ENCODE results near the gene GFRA1.
"Not testable (repeated sequence)": the region's sequence is repeated elsewhere in the genome, so short reads cannot be mapped to it uniquely, and the experiment has no call there.

The GFRA1 gene

DNA sequence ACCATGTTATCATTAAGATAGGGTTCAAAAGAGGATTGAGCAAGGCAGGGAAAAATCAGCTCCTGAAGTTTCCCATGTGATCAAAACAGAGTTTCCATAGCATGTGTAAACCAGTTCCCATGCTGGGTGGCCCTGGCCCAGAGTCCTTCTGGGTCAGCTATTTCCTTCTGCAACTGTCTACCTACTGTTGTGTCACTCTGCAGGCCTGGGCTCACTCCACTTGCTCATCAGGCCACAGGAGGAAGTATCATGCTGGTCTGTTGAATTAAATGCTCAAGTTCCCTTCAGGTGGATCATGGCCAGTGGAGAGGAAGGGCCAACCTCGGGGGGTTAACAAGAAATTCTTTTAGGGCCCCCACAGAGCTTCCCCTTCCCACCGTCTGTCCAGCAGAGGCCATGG is 104.7 kb downstream of the GFRA1 start:
- no peak for DNase-seq (ENCODE audit: low read depth, low spot score)

DNA sequence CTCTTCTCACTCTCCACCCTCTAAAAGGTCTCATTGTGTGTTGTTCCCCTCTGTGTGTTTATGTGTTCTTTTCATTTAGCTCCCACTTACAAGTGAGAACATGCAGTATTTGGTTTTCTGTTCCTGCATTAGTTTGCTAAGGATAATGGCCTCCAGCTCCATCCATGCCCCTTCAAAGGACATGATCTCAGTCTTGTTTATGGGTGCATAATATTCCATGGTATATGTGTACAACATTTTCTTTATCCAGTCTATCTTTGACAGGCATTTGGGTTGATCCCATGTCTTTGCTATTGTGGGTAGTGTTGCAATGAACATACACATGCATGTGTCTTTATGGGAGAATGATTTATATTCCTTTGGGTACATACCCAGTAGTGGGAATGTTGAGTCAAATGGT is 107.1 kb downstream of the GFRA1 start:
- DNase-seq (ENCODE audit: low read depth, low spot score); H3K27ac ChIP-seq: not testable (repeated sequence)

More for the DNA sequence above, 104.7 kb downstream of the GFRA1 start:
- H3K27ac ChIP-seq, result no peak overlapping the region

DNA sequence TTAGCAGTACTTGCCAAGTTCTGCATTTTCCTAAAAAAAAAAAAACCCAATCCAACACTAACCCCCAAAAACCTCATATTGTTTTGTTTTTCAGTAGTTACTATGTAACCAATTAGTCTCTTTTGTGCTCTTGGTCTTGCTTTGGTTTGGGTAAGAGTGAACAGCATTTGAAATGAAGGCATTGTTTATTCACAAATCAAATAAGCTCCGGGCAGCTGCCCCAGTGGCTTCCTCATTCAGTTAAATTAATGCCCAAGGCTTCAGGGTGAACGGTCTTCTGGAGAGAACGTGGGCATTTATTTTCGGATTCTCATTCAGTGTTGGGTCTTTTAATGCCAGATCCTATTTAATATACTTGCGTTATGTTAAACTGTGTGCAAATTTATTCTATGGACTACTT is 108.7 kb downstream of the GFRA1 start:
- H3K27ac ChIP-seq, result no peak overlapping the region
- no peak for DNase-seq (ENCODE audit: low read depth, low spot score)

DNA sequence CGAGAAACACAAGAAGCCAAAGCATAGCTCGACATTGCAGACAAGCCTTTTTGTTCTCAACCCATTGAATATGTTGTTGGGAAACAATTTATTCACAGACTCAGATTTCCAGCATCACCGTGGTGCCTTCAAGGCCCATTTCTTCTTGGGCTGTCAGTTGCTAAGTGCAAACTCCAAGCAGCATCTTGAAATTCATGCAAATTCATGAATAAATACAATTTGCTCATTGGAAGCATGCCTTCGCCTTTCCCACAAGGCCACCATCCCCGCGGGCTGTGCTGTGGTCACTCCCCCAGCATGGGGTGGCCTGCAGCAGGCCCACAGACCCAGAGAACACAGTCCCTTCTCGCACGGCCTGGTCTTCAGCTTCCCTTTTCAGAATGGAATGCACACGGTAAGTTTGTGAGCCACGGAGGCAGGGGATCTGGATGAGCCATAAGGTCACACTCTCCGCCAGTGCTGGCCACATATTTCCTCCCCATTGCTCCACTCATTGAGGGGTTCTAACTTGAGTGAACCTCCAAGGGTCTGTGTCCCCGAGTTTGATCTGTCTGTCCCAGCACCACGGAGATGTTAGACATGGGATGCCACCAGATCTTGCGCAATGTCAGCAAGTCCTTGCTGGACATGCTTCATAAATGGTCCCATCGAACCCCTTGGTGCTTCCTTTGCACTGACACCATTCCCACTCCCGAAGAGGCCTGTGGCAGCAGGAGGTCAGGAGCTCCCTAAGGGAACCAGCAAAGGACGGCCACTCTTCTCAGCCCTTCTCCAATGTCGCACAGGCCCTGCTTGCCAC is 109.5 kb downstream of the GFRA1 start:
- no peak overlapping the region for H3K27ac ChIP-seq
- DNase-seq (ENCODE audit: low read depth, low spot score), result no peak

DNA sequence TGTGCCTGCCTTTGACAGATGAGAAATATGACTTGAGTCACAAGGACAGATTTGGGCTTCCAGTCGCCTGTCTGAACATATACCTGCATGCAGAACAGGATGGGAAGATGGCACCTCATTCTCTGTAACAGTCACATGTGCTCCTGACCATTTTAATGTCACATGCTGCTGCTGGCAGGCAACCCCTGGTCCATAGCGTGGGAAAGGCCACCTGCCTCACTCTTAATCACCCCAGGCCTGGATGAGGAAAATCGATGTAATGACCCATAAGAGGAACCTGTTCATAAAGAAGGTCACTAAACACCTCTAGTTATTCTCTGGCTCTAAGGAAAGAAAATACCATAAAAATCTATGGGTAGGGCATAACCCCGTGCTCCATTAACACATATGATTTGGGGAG is 110.2 kb downstream of the GFRA1 start:
- no peak for DNase-seq (ENCODE audit: low read depth, low spot score)
- H3K27ac ChIP-seq, result no peak overlapping the region

DNA sequence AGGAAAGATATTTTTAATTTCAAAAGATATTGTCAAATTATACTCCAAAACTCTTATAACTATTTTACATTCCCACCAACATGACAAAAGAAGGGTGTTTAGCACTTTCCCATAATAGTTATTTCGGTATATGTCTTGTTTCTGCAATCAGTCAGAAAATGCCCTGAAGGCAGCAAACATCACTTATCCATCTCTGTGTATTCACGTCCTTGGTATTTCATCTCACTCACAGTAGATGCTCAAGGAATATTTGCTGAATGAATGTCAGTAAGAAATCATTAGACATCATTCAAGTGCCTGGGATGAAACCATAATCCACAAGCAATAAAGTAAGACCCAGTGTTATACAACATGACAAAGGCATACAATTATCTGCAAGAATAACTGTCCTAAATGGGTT is 112.7 kb downstream of the GFRA1 start:
- DNase-seq (ENCODE audit: low read depth, low spot score), result no peak
- H3K27ac ChIP-seq, result no peak overlapping the region

DNA sequence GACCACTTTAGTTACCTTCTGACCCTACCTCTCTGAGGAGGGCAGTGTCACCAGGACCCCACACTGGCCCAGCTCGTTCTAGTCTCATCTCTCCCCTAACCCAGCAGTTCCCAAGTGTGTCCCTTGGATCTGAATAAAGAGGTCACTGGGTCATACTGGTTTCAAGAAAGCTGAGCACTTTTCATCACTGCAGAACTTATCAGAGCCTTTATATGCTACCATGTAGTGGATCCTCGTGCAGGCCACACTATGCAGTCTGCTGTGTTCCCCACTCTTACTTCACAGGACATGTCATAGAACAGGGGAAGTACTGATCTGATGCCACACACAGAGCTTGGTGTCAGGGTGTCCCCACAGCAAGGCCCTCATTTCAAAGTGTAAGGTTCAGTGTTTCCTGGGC is 113.8 kb downstream of the GFRA1 start:
- H3K27ac ChIP-seq, result no peak overlapping the region
- DNase-seq (ENCODE audit: low read depth, low spot score), result no peak

DNA sequence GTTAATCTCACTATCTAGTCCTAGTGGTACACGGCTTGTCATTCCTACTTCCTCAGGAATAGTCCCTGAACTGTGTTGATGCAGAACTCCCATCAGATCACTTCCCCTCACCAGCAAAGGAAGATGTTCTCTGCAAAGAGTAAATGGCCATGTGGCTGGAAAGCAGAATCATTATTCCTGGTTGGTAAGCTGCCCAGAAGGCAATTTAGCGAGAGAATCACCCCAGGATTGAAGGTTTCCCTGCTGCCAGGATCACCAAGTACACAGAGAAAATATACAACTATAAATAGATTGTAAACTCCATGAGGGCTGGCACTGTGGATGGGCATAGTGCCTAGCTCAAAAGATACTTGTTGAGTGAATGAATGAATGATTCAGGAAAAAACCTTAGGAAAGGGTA is 115.0 kb downstream of the GFRA1 start:
- no peak overlapping the region for H3K27ac ChIP-seq
- no peak for DNase-seq (ENCODE audit: low read depth, low spot score)

DNA sequence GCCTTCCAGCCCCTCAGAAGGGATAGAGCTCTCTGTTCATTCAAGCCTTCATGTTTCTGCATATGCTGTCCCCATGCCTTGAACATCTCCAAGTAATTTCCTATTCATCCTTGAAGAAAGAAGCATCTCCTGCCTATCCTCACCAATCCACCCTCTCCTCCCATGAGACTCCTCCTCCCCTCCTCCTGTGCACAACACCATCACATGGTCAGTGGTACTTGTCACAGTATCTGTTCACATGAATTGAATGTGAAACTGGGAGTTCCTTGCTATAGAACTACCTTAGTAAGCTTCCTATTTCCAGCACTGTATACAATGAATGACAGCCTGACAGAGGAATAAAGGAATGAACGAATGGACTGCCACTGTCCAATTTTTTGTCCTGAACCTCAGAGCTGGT is 115.5 kb downstream of the GFRA1 start:
- no peak for DNase-seq (ENCODE audit: low read depth, low spot score)
- H3K27ac ChIP-seq, result no peak overlapping the region

DNA sequence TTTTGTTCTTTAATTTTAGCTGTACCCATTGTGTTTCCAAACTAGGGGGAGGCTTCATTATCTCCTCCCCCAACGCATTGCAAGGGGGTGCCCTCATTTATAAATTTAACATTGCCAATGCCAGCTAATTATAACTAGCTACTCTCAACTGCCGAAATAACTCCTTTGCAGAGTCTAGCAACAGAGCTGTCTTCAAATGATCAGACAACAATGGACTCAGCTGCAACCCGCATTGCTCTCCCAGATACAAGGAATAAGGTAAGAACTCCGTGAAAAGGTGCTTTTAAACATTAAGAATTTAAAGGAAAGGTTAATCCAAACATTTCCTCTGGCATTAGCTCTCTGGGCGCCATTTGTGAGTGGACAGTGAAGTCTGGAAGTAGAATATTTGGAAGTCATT is 116.2 kb downstream of the GFRA1 start:
- no peak for DNase-seq (ENCODE audit: low read depth, low spot score)
- H3K27ac ChIP-seq, result no peak overlapping the region

DNA sequence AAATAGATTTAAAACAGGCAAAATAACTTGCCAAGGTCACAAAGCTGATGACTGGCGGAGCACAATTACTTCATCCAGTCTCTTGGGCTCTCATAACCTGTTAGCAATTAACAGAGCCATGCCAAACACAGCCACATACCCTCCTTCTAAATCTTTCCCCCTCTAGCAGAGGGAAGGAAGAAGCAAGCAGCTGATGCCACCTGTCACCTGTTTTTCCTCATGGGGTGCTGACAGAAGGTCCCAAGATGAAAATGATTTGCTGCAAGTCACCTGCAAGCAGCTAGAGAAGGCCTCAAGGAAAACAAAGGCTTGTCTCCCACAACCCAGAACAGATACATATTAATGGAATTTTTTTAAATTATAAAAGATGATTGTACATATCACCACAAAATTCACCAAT is 117.8 kb downstream of the GFRA1 start:
- H3K27ac ChIP-seq, result no peak overlapping the region
- no peak for DNase-seq (ENCODE audit: low read depth, low spot score)

DNA sequence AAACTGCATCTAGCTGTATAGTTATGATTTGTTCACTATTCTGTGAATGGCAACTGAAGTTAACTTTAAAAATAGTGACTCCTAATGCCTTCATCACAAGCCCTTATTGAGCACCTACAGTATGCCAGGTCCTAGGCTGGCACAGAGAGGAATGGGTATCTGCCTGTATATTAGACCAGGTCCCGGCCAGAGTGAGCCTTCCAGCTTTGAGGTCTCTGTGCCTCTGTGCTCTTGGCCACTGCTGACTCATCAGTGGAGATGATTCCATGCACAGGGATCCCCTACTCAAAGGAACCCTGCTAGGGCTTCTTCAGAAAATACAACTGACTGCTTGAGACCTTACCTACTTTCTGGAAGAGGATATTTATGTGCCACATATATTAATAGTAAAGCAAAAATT is 118.4 kb downstream of the GFRA1 start:
- no peak for DNase-seq (ENCODE audit: low read depth, low spot score)
- no peak overlapping the region for H3K27ac ChIP-seq

DNA sequence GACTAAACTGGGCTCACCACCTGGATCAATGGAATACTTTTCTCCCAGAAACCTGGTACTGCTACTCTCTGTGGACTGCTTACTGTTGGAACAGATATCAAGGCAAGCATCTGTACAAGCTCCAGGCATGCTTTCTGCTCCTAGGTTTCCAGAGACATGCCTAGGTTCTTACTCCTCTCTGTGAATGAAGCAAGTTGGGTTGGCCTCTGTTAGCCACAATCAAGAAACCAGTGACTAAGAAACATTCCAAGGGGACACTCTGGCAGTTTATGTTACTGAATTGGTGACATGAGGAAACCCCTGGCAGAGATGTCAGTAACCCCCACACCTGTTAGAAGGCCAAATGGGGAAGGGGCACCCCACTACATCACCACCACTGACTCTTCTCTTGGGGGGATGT is 121.9 kb downstream of the GFRA1 start:
- no peak overlapping the region for H3K27ac ChIP-seq
- DNase-seq (ENCODE audit: low read depth, low spot score), result no peak

DNA sequence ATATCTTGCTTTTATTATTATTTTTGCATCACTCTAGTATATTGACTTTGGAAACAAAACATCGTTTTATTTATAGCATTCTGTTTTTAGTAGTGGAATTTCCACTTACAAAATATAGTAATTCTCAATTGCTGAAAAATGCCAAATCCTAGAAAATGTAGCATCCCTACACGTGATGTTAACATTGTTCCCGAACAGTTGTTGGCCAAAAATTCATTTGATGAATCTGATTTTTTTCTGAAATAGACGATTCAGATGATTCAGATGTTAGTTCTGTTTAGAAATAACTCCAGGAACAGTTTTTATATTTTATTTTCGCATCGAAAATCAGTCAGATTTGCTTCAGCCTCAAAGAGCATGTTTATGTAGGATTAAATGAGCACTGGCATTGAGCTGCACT is 122.4 kb downstream of the GFRA1 start:
- no peak for DNase-seq (ENCODE audit: low read depth, low spot score)
- no peak overlapping the region for H3K27ac ChIP-seq

DNA sequence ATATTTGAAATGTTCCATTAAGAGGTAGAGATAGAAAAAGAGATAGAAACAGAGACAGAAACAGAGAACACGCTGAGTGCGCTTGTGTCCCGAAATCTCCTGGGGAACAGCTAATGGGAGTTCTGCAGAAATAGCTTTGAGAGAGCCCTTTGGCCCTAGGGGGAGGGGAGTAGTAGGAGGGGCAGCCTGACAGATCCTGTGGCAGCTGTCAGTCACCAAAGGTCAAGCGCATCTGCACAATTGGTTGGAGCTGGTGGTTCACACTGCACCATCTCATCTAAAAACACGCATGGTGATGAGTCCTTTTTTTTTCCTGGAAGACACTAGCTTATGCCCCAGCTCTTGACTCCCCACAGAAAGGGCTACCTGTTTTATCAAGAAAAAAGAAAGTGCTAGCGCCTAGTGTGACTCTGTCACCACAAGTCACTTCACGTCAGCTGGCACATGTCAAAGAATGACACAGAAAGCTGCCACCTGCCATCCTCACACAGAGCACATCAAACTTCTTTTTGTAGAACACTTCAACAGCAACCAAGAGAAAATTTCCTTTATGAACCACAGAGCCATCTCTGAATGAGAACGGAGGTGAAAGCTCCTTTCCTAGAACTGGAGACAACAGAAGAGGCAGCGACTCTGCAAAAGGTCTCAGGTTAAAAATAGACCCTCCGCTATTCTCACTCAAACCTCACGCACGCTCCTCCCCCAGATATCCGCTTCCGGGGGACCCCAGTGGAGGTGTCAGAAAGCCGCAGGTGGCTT is 125.7 kb downstream of the GFRA1 start:
- no peak overlapping the region for H3K27ac ChIP-seq
- DNase-seq (ENCODE audit: low read depth, low spot score), result no peak

DNA sequence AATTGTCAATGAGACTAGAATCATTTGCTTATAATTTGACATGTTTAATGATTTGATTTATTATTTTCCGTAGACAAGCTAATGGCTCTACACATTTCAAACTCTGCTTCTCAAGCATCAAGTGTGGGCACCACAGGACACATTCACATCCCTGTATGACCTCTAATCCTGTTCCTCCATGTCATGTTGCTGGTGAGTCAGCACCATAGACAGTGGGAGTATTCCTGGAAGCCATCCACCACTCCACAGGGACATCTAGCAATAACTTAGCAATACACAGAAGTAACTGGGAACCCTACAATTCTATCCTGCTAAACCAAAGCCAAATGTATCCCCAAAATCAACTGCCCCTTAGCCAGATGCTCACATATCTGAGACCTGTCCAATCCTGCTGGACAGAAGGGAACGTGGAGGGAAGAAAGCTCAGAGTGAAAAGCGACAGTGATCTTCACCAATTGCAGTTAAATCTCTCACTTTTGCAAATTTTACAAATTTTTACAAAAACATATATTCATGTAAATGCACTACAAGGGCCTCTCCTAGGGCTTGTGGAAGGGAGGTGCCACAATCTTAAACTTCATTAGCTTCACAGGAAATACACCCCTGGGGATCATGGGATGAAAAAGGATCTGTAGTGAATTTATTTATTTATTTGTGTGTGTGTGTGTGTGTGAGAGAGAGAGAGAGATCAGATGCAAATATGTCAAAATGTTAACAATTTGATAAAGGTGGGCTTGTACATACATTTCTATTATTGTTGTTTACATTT is 126.5 kb downstream of the GFRA1 start:
- H3K27ac ChIP-seq, result no peak overlapping the region
- no peak for DNase-seq (ENCODE audit: low read depth, low spot score)

DNA sequence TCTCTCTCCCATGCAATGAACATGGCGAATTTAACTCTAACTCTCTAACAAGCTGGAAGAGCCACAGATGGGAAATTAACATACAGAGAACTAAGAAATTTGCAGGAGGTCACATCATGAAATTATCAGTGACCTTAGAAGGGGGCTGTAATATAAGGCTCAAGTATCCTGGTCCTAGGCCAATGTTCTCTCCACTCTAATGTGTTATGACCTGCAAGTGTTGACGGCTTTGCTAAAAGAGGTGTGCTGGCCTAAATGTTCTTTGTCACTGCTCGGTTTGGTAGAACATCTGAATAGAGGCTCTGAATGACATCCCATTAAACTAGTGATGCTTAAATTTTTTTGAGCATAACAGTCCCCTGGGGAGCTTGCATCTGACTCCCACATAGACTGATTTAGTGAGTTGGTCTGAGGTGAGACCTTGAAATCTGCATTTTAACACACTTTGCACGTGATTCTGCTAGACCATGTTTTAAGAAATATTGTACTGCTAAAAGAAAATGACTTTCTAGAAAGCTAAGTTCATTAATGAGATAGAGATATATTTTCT is 129.3 kb downstream of the GFRA1 start:
- no peak overlapping the region for H3K27ac ChIP-seq
- DNase-seq (ENCODE audit: low read depth, low spot score), result no peak

DNA sequence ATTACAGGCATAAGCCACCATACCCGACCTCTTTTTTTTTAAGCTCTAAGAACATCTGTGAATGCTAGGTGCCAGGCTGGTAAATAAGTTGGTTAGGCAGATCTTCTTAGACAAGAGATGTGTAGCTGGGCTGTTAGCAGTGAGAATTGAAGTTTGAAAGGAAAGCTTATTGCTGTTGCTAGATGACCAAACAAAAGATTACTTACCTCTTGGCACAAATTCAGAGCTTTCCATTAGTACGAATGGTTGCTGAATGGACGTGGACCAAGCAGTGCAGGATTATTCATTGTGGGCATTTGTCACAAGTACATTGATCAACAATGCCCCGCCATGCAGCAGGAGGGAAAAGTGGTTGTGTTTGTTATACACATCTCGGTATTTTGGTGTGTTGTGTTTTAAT is 131.2 kb downstream of the GFRA1 start:
- no peak for DNase-seq (ENCODE audit: low read depth, low spot score)
- H3K27ac ChIP-seq, result no peak overlapping the region

DNA sequence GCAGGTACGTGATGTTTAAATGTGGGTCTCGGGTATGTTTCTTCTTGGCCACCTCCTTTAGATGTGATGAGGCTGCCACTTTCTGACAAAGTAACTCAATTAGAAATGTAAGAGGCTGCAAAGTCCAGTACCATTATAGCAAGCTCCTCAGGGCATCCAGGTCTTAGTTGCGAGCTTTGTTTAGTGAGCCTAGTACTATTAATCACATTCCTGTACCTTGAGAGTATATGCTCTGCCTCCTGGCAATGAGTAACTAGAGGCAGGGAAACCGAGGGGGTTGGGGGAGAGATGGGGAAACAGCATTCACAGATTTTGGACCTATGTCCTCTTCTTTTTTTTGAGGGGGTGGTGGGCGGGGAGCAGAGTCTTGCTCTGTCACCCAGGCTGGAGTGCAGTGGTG is 131.8 kb downstream of the GFRA1 start:
- H3K27ac ChIP-seq, result no peak overlapping the region
- DNase-seq (ENCODE audit: low read depth, low spot score), result no peak

DNA sequence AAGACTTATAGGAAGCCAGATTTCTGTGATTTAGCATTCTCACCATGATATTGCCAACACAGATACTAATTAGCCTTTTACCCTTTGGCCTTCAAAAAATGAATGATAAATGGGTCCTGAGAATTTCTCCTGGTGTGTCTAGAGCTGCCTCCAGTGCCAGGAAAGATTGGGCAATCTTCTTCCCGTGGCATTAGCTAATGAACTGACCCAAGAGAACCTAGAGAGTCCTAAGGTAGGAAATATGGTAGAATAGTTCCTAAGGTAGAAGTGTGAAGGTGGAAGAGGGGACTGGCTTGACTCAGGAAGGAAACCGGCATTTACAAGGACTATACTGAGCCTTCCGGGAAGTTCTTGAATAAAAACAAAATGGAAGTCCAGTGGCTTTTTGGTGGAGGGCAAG is 133.1 kb downstream of the GFRA1 start:
- no peak for DNase-seq (ENCODE audit: low read depth, low spot score)
- no peak overlapping the region for H3K27ac ChIP-seq

DNA sequence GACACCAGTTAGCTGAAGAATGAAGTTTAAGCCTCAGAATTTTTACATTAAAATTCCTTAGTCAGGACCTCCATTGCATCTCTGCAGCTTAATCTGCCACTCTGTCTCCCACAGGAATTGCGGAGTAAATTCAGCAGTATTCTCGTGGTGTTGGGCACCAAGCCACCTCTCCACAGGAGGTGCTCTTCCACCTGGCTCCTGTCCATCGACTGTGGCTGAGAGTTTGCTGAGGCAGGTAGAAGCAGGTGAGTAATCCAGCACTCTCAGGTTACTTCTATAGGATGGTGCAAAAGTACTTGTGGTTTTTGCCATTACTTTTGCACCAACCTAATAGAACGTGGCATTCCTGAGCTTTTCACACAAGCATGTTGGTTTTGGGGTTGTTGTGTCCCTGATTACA is 134.1 kb downstream of the GFRA1 start:
- DNase-seq (ENCODE audit: low read depth, low spot score), result peak; percentile 0
- H3K27ac ChIP-seq, result no peak overlapping the region
